ENCODE results near the gene COG6. TPM values are rescaled to one million over a fixed set of nuclear protein-coding genes. Genes with fewer than 3 reads are reported as not detected.

COG6 gene
- total and polyA plus RNA-seq, 7 experiments from 2014 or later = 18.1 to 41.6 (median 24.4) TPM

GRCh38 chr13:39684531-39685137 lies 29.2 kb downstream of the COG6 start:
- peaks cover 18 to 38% (median 22%) of the 10 kb centered on the region in 5 donors for H3K36me3 Mint-ChIP-seq
- peak in 6 of 9 donors; percentile 6 to 44 (median 34) for DNase-seq

GRCh38 chr13:39685652-39686051 lies 30.2 kb downstream of the COG6 start:
- Mint-ChIP-seq H3K4me1 (peaks cover 0 to 20% (median 3%) of the 10 kb centered on the region in 7 donors), H3K4me3 (no peak overlapping the region), H3K36me3 (peaks cover 14 to 34% (median 18%) of the 10 kb centered on the region in 5 donors), H3K9me3 (no peaks in the 10 kb centered on the region), H3K27me3 (no peaks in the 10 kb centered on the region), H3K27ac (no peak overlapping the region)
- Histone ChIP-seq H3K4me1 (ENCODE audit: control insufficient read depth in 2 of 2, insufficient read depth in 2 of 2, low read length in 2 of 2) (no peaks in the 10 kb centered on the region), H3K27me3 (ENCODE audit: control insufficient read depth in 2 of 2, insufficient read depth in 2 of 2, low read length in 2 of 2) (no peaks in the 10 kb centered on the region), H3K9me3 (ENCODE audit: control insufficient read depth in 2 of 3, low read length in 3 of 3) (no peaks in the 10 kb centered on the region), H3K36me3 (ENCODE audit: control insufficient read depth in 2 of 3, insufficient read depth in 3 of 3, low read length in 3 of 3) (peaks cover 0 to 23% (median 0%) of the 10 kb centered on the region in 3 experiments), H3K4me3 (ENCODE audit: low read length) (no peak overlapping the region), H3K27ac (ENCODE audit: low read depth, low read length) (no peak overlapping the region)
- intact Hi-C loops (cut with micrococcal nuclease) = loop anchor here in 1 of 2 donors (2.0 to 10.0 kb wide), 4 partner anchors 257 to 1537 kb away; no protein-coding TSS in a partner anchor
- DNase-seq (no peak), ATAC-seq (no peak)
- ChIA-PET POLR2A (no interaction called here), CTCF (interaction anchor here (0.5 to 5.2 kb wide), 12 partner anchors 137 to 1903 kb away, joined by 3 to 37 read pairs (median 3); no protein-coding TSS in a partner anchor)

More at GRCh38 chr13:39684531-39685137, 29.2 kb downstream of the COG6 start:
- Histone ChIP-seq H3K9me3 (ENCODE audit: control insufficient read depth in 2 of 3, low read length in 3 of 3) (no peaks in the 10 kb centered on the region), H3K27me3 (ENCODE audit: control insufficient read depth in 2 of 2, insufficient read depth in 2 of 2, low read length in 2 of 2) (no peaks in the 10 kb centered on the region), H3K27ac (ENCODE audit: low read depth, low read length) (no peak overlapping the region), H3K4me3 (ENCODE audit: low read length) (no peak overlapping the region), H3K4me1 (ENCODE audit: control insufficient read depth in 2 of 2, insufficient read depth in 2 of 2, low read length in 2 of 2) (no peaks in the 10 kb centered on the region), H3K36me3 (ENCODE audit: control insufficient read depth in 2 of 3, insufficient read depth in 3 of 3, low read length in 3 of 3) (peaks cover 0 to 29% (median 0%) of the 10 kb centered on the region in 3 experiments)
- no peaks in the 10 kb centered on the region for H3K27me3 Mint-ChIP-seq
- no peaks in the 10 kb centered on the region for H3K9me3 Mint-ChIP-seq
- no peak overlapping the region for H3K4me3 Mint-ChIP-seq
- intact Hi-C loops (cut with micrococcal nuclease) = loop anchor here (1.0 to 10.0 kb wide), 8 partner anchors 94 to 1538 kb away; no protein-coding TSS in a partner anchor
- peaks cover 0 to 20% (median 3%) of the 10 kb centered on the region in 7 donors for H3K4me1 Mint-ChIP-seq
- H3K27ac Mint-ChIP-seq = no peak overlapping the region
- peak; percentile 53 for ATAC-seq
- CTCF ChIA-PET = interaction anchor here (0.6 to 5.2 kb wide), 11 partner anchors 138 to 1697 kb away, joined by 3 to 37 read pairs (median 3); no protein-coding TSS in a partner anchor
- POLR2A ChIA-PET = interaction anchor here (0.6 kb wide), 1 partner anchor 14 kb away, joined by 3 read pairs; no protein-coding TSS in a partner anchor

- Mint-ChIP-seq H3K4me3 (peak overlapping the region in 1 of 10 donors; percentile 45), H3K9me3 (no peaks in the 10 kb centered on the region), H3K27me3 (no peaks in the 10 kb centered on the region), H3K4me1 (peaks cover 0 to 20% (median 0%) of the 10 kb centered on the region in 7 donors), H3K36me3 (peaks cover 9 to 29% (median 17%) of the 10 kb centered on the region in 5 donors), H3K27ac (peak overlapping the region in 2 of 9 donors; percentile 11 to 78)
- Histone ChIP-seq H3K9me3 (ENCODE audit: control insufficient read depth in 2 of 3, low read length in 3 of 3) (no peaks in the 10 kb centered on the region), H3K27me3 (ENCODE audit: control insufficient read depth in 2 of 2, insufficient read depth in 2 of 2, low read length in 2 of 2) (no peaks in the 10 kb centered on the region), H3K4me3 (ENCODE audit: low read length) (no peak overlapping the region), H3K4me1 (ENCODE audit: control insufficient read depth in 2 of 2, insufficient read depth in 2 of 2, low read length in 2 of 2) (no peaks in the 10 kb centered on the region), H3K27ac (ENCODE audit: low read depth, low read length) (no peak overlapping the region), H3K36me3 (ENCODE audit: control insufficient read depth in 2 of 3, insufficient read depth in 3 of 3, low read length in 3 of 3) (peaks cover 0 to 15% (median 0%) of the 10 kb centered on the region in 3 experiments)
- POLR2A ChIA-PET = no interaction called here
- intact Hi-C loops (cut with micrococcal nuclease) = loop anchor here (2.0 to 10.0 kb wide), 3 partner anchors 89 to 1237 kb away; no protein-coding TSS in a partner anchor
- CTCF ChIA-PET = no interaction called here
- ATAC-seq (peak; percentile 29), DNase-seq (no peak)
These were observed 32.8 kb downstream of the COG6 start for GRCh38 chr13:39688278-39688677.

GRCh38 chr13:39688699-39689405 lies 33.4 kb downstream of the COG6 start:
- Mint-ChIP-seq H3K27me3 (no peaks in the 10 kb centered on the region), H3K4me1 (peaks cover 0 to 20% (median 0%) of the 10 kb centered on the region in 7 donors), H3K27ac (peak overlapping the region in 1 of 9 donors; percentile 78), H3K36me3 (peaks cover 9 to 31% (median 17%) of the 10 kb centered on the region in 5 donors), H3K9me3 (no peaks in the 10 kb centered on the region), H3K4me3 (peak overlapping the region in 1 of 10 donors; percentile 45)
- Histone ChIP-seq H3K9me3 (ENCODE audit: control insufficient read depth in 2 of 3, low read length in 3 of 3) (no peaks in the 10 kb centered on the region), H3K27ac (ENCODE audit: low read depth, low read length) (no peak overlapping the region), H3K4me1 (ENCODE audit: control insufficient read depth in 2 of 2, insufficient read depth in 2 of 2, low read length in 2 of 2) (no peaks in the 10 kb centered on the region), H3K36me3 (ENCODE audit: control insufficient read depth in 2 of 3, insufficient read depth in 3 of 3, low read length in 3 of 3) (peaks cover 0 to 15% (median 0%) of the 10 kb centered on the region in 3 experiments), H3K4me3 (ENCODE audit: low read length) (no peak overlapping the region), H3K27me3 (ENCODE audit: control insufficient read depth in 2 of 2, insufficient read depth in 2 of 2, low read length in 2 of 2) (no peaks in the 10 kb centered on the region)
- POLR2A ChIA-PET = no interaction called here
- ATAC-seq = peak; percentile 76
- intact Hi-C loops (cut with micrococcal nuclease) = loop anchor here (2.0 to 10.0 kb wide), 3 partner anchors 88 to 1236 kb away; no protein-coding TSS in a partner anchor
- DNase-seq = no peak
- CTCF ChIA-PET = no interaction called here

GRCh38 chr13:39692660-39693438 lies 37.4 kb downstream of the COG6 start:
- H3K27me3 ChIP-seq (ENCODE audit: control insufficient read depth in 2 of 2, insufficient read depth in 2 of 2, low read length in 2 of 2) = no peaks in the 10 kb centered on the region
- Mint-ChIP-seq H3K27ac (no peak overlapping the region), H3K36me3 (peaks cover 5 to 26% (median 16%) of the 10 kb centered on the region in 5 donors), H3K9me3 (no peaks in the 10 kb centered on the region), H3K27me3 (no peaks in the 10 kb centered on the region), H3K4me1 (peaks cover 0 to 19% (median 0%) of the 10 kb centered on the region in 7 donors), H3K4me3 (no peak overlapping the region)
- no peak for ATAC-seq
- ChIA-PET POLR2A (interaction anchor here (0.6 kb wide), 1 partner anchor 996 kb away, joined by 3 read pairs; no protein-coding TSS in a partner anchor), CTCF (interaction anchor here (0.7 kb wide), 1 partner anchor 29 kb away, joined by 3 read pairs; no protein-coding TSS in a partner anchor)
- no peak for DNase-seq
- H3K27ac ChIP-seq (ENCODE audit: low read depth, low read length) = no peak overlapping the region
- peaks cover 0 to 10% (median 0%) of the 10 kb centered on the region in 3 experiments for H3K36me3 ChIP-seq (ENCODE audit: control insufficient read depth in 2 of 3, insufficient read depth in 3 of 3, low read length in 3 of 3)
- no peaks in the 10 kb centered on the region for H3K4me1 ChIP-seq (ENCODE audit: control insufficient read depth in 2 of 2, insufficient read depth in 2 of 2, low read length in 2 of 2)
- no peak overlapping the region for H3K4me3 ChIP-seq (ENCODE audit: low read length)
- H3K9me3 ChIP-seq (ENCODE audit: control insufficient read depth in 2 of 3, low read length in 3 of 3) = no peaks in the 10 kb centered on the region
- intact Hi-C loops (cut with micrococcal nuclease) = no loop called here

- H3K4me1 Mint-ChIP-seq = peaks cover 0 to 12% (median 6%) of the 10 kb centered on the region in 7 donors
- POLR2A ChIA-PET = no interaction called here
- intact Hi-C loops (cut with micrococcal nuclease) = no loop called here
- Histone ChIP-seq H3K27me3 (ENCODE audit: control insufficient read depth in 2 of 2, insufficient read depth in 2 of 2, low read length in 2 of 2) (no peaks in the 10 kb centered on the region), H3K27ac (ENCODE audit: low read depth, low read length) (no peak overlapping the region), H3K4me3 (ENCODE audit: low read length) (no peak overlapping the region), H3K4me1 (ENCODE audit: control insufficient read depth in 2 of 2, insufficient read depth in 2 of 2, low read length in 2 of 2) (peaks cover 0 to 7% of the 10 kb centered on the region in 2 donors), H3K36me3 (ENCODE audit: control insufficient read depth in 2 of 3, insufficient read depth in 3 of 3, low read length in 3 of 3) (no peaks in the 10 kb centered on the region), H3K9me3 (ENCODE audit: control insufficient read depth in 2 of 3, low read length in 3 of 3) (no peaks in the 10 kb centered on the region)
- DNase-seq (no peak), ATAC-seq (no peak)
- peak overlapping the region in 1 of 9 donors; percentile 19 for H3K27ac Mint-ChIP-seq
- no peaks in the 10 kb centered on the region for H3K9me3 Mint-ChIP-seq
- CTCF ChIA-PET = no interaction called here
- H3K36me3 Mint-ChIP-seq = peaks cover 0 to 27% (median 13%) of the 10 kb centered on the region in 5 donors
- peak overlapping the region in 4 of 10 donors; percentile 13 to 46 (median 24) for H3K4me3 Mint-ChIP-seq
- H3K27me3 Mint-ChIP-seq = no peaks in the 10 kb centered on the region
These were observed 43.8 kb downstream of the COG6 start for GRCh38 chr13:39699274-39699673.
